ENCODE measurements around the gene NIPSNAP2.
"Not testable (repeated sequence)": the region's sequence is repeated elsewhere in the genome, so short reads cannot be mapped to it uniquely, and the experiment has no call there.

NIPSNAP2 gene

GRCh38 chr7:55964261-55965099, at the start of gene NIPSNAP2:
TSS of gene NIPSNAP2 (plus strand) at chr7:55964585. CDS start at chr7:55964610, 25 bp downstream.
- DNase-seq: peak; percentile 86

- no peak for DNase-seq
These were observed 46.6 kb upstream of the NIPSNAP2 start for GRCh38 chr7:55917771-55918170.

- DNase-seq: no peak
These were observed 36.2 kb upstream of the NIPSNAP2 start for GRCh38 chr7:55928006-55928767.

GRCh38 chr7:55931421-55932151, 32.8 kb upstream of the NIPSNAP2 start:
- no peak for DNase-seq

GRCh38 chr7:55939514-55940123, 24.8 kb upstream of the NIPSNAP2 start:
- no peak for DNase-seq

GRCh38 chr7:55946545-55946944, 17.8 kb upstream of the NIPSNAP2 start:
- DNase-seq: no peak

- peak; percentile 96 for DNase-seq
These were observed 12.6 kb upstream of the NIPSNAP2 start, which contains the start of gene MRPS17 for GRCh38 chr7:55951637-55952351. TSS of gene MRPS17 (plus strand) at chr7:55951877. CDS start at chr7:55953196, 1,319 bp downstream.

GRCh38 chr7:55952352-55952671, 12.1 kb upstream of the NIPSNAP2 start:
- DNase-seq: not testable (repeated sequence)

- DNase-seq: no peak
These were observed 10.5 kb upstream of the NIPSNAP2 start for GRCh38 chr7:55953707-55954475.

GRCh38 chr7:55957190-55957589, 7.2 kb upstream of the NIPSNAP2 start:
- DNase-seq: no peak

GRCh38 chr7:55962014-55962413, 2.4 kb upstream of the NIPSNAP2 start:
- no peak for DNase-seq

- DNase-seq: no peak
These were observed 709 bp upstream of the NIPSNAP2 start for GRCh38 chr7:55963584-55964168.

GRCh38 chr7:55965100-55965470, 700 bp downstream of the NIPSNAP2 start:
- DNase-seq: no peak

GRCh38 chr7:55965805-55966421, 1.5 kb downstream of the NIPSNAP2 start:
- no peak for DNase-seq

GRCh38 chr7:55966851-55967250, 2.5 kb downstream of the NIPSNAP2 start:
- no peak for DNase-seq

- no peak for DNase-seq
These were observed 5.0 kb downstream of the NIPSNAP2 start for GRCh38 chr7:55969391-55969790.

- no peak for DNase-seq
These were observed 6.2 kb downstream of the NIPSNAP2 start for GRCh38 chr7:55970561-55970960.

- no peak for DNase-seq
These were observed 6.6 kb downstream of the NIPSNAP2 start for GRCh38 chr7:55970978-55971377.

GRCh38 chr7:55973747-55974250, 9.4 kb downstream of the NIPSNAP2 start:
- DNase-seq: no peak

- DNase-seq: no peak
These were observed 11.7 kb downstream of the NIPSNAP2 start for GRCh38 chr7:55975988-55976633.

All from activated CD8-positive, alpha-beta memory T cell treated with anti-CD3 and anti-CD28 coated beads for 24 hours (primary cell).